Measurements from ENCODE around the gene NSD1. TPM values are rescaled to one million over a fixed set of nuclear protein-coding genes. Genes with fewer than 3 reads are reported as not detected.

NSD1 gene
- polyA plus RNA-seq, 1 donor from 2014 or later = 12.8 TPM

- H3K9me2 ChIP-seq (ENCODE audit: insufficient read depth, low read length) = no peaks in the 10 kb centered on the region
- no peaks in the 10 kb centered on the region for H3K9me3 ChIP-seq (ENCODE audit: low read length)
- H2AFZ ChIP-seq (ENCODE audit: low read depth, low read length) = no peak overlapping the region
- no peaks in the 10 kb centered on the region for H3K36me3 ChIP-seq (ENCODE audit: insufficient read depth, low read length)
- peak overlapping the region; percentile 93 for H3K4me3 ChIP-seq (ENCODE audit: low read length)
- no peak overlapping the region for H3K27ac ChIP-seq (ENCODE audit: low read length)
- no peak for TF ChIP-seq SMC3 (conservative IDR thresholded peaks at IDR 0.05; ENCODE audit: poor library complexity)
- TF ChIP-seq EZH2 (IDR thresholded peaks at IDR 0.05; ENCODE audit: borderline replicate concordance, insufficient read depth, low read length, poor library complexity, severe bottlenecking) = no peak
- TF ChIP-seq MXI1 (conservative IDR thresholded peaks at IDR 0.05; ENCODE audit: poor library complexity, severe bottlenecking) = no peak
- TF ChIP-seq CTCF (IDR thresholded peaks at IDR 0.05; ENCODE audit: poor library complexity, severe bottlenecking) = no peak
- no peak for TF ChIP-seq POLR2AphosphoS5 (IDR thresholded peaks at IDR 0.05)
- TF ChIP-seq RAD21 (conservative IDR thresholded peaks at IDR 0.05) = no peak
- no peak for TF ChIP-seq REST (IDR thresholded peaks at IDR 0.05; ENCODE audit: borderline replicate concordance)
- no peaks in the 10 kb centered on the region for H3K79me2 ChIP-seq (replicated peaks; ENCODE audit: insufficient read depth, low read length)
- no peak overlapping the region for H3K4me2 ChIP-seq (ENCODE audit: low read length)
- H3K27me3 ChIP-seq (ENCODE audit: insufficient read depth, low read depth, low read length) = no peaks in the 10 kb centered on the region
- H3F3A ChIP-seq (ENCODE audit: insufficient read depth, low read length, poor library complexity, severe bottlenecking) = no peaks in the 10 kb centered on the region
- no peaks in the 10 kb centered on the region for H4K20me1 ChIP-seq (ENCODE audit: insufficient read depth)
- H3K9ac ChIP-seq (ENCODE audit: low read length) = no peak overlapping the region
Measured at GRCh38 chr5:177312649-177313181, 179.1 kb downstream of the NSD1 start.

GRCh38 chr5:177313561-177314259, 180.1 kb downstream of the NSD1 start:
- no peaks in the 10 kb centered on the region for H3K79me2 ChIP-seq (replicated peaks; ENCODE audit: insufficient read depth, low read length)
- no peaks in the 10 kb centered on the region for H3F3A ChIP-seq (ENCODE audit: insufficient read depth, low read length, poor library complexity, severe bottlenecking)
- TF ChIP-seq EP300 (conservative IDR thresholded peaks at IDR 0.05; ENCODE audit: poor library complexity, severe bottlenecking) = no peak
- TF ChIP-seq POLR2AphosphoS5 (IDR thresholded peaks at IDR 0.05) = no peak
- no peak for TF ChIP-seq TAF1 (IDR thresholded peaks at IDR 0.05; ENCODE audit: low read depth)
- TF ChIP-seq RAD21 (conservative IDR thresholded peaks at IDR 0.05) = no peak
- no peak overlapping the region for H3K4me2 ChIP-seq (ENCODE audit: low read length)
- no peaks in the 10 kb centered on the region for H3K9me3 ChIP-seq (ENCODE audit: low read length)
- H3K4me3 ChIP-seq (ENCODE audit: low read length) = no peak overlapping the region
- no peak overlapping the region for H3K9ac ChIP-seq (ENCODE audit: low read length)
- no peaks in the 10 kb centered on the region for H3K36me3 ChIP-seq (ENCODE audit: insufficient read depth, low read length)
- no peaks in the 10 kb centered on the region for H3K27me3 ChIP-seq (ENCODE audit: insufficient read depth, low read depth, low read length)
- no peak overlapping the region for H3K27ac ChIP-seq (ENCODE audit: low read length)
- no peak overlapping the region for H2AFZ ChIP-seq (ENCODE audit: low read depth, low read length)
- no peaks in the 10 kb centered on the region for H3K9me2 ChIP-seq (ENCODE audit: insufficient read depth, low read length)
- no peaks in the 10 kb centered on the region for H4K20me1 ChIP-seq (ENCODE audit: insufficient read depth)

Data from neural cell (in vitro differentiated cells).